ENCODE measurements around the gene ADSS1.

- TF ChIP-seq CTCF (conservative IDR thresholded peaks at IDR 0.05 in 1 of 2, IDR thresholded peaks at IDR 0.05 in 1 of 2; ENCODE audit: low read depth in 1 of 2, low read length in 2 of 2) (no peak), EZH2 (IDR thresholded peaks at IDR 0.05; ENCODE audit: low read length, missing control alignments) (no peak)
These were observed 29.6 kb downstream of the ADSS1 start for GRCh38 chr14:104753528-104754212.

Measured in fibroblast of lung (primary cell).